Measurements from ENCODE around the gene RSPH4A.
"Not testable (repeated sequence)": the region's sequence is repeated elsewhere in the genome, so short reads cannot be mapped to it uniquely, and the experiment has no call there.

Gene RSPH4A

GRCh38 chr6:116595247-116595646 lies 21.0 kb upstream of the RSPH4A start:
- DNase-seq (ENCODE audit: low read depth): no peak
- in situ Hi-C loops (cut with HindIII; ENCODE audit: low sequenced_read_pairs): no loop called here
- H3K4me3 ChIP-seq (ENCODE audit: low read depth, low read length): no peak overlapping the region
- no peak for TF ChIP-seq CTCF (IDR thresholded peaks at IDR 0.05; ENCODE audit: low read depth, low read length, missing control alignments)

- in situ Hi-C loops (cut with HindIII; ENCODE audit: low sequenced_read_pairs): no loop called here
- no peak for TF ChIP-seq CTCF (IDR thresholded peaks at IDR 0.05; ENCODE audit: low read depth, low read length, missing control alignments)
- peak; percentile 20 for DNase-seq (ENCODE audit: low read depth)
These were observed 19.5 kb upstream of the RSPH4A start for GRCh38 chr6:116596815-116597214.

GRCh38 chr6:116603916-116604315 lies 12.4 kb upstream of the RSPH4A start:
- DNase-seq (ENCODE audit: low read depth); in situ Hi-C loops (cut with HindIII; ENCODE audit: low sequenced_read_pairs); H3K4me3 ChIP-seq (ENCODE audit: low read depth, low read length): not testable (repeated sequence)

More at GRCh38 chr6:116596815-116597214, 19.5 kb upstream of the RSPH4A start:
- H3K4me3 ChIP-seq (ENCODE audit: low read depth, low read length): no peak overlapping the region

GRCh38 chr6:116604868-116605267 lies 11.4 kb upstream of the RSPH4A start:
- H3K4me3 ChIP-seq (ENCODE audit: low read depth, low read length); DNase-seq (ENCODE audit: low read depth); in situ Hi-C loops (cut with HindIII; ENCODE audit: low sequenced_read_pairs): not testable (repeated sequence)

- no peak for TF ChIP-seq CTCF (IDR thresholded peaks at IDR 0.05; ENCODE audit: low read depth, low read length, missing control alignments)
- in situ Hi-C loops (cut with HindIII; ENCODE audit: low sequenced_read_pairs): no loop called here
- no peak for DNase-seq (ENCODE audit: low read depth)
- H3K4me3 ChIP-seq (ENCODE audit: low read depth, low read length): no peak overlapping the region
These were observed 10.3 kb upstream of the RSPH4A start for GRCh38 chr6:116605935-116606334.

GRCh38 chr6:116611056-116611455 lies 5.2 kb upstream of the RSPH4A start:
- H3K4me3 ChIP-seq (ENCODE audit: low read depth, low read length): no peak overlapping the region
- no peak for TF ChIP-seq CTCF (IDR thresholded peaks at IDR 0.05; ENCODE audit: low read depth, low read length, missing control alignments)
- in situ Hi-C loops (cut with HindIII; ENCODE audit: low sequenced_read_pairs): no loop called here
- DNase-seq (ENCODE audit: low read depth): no peak

GRCh38 chr6:116616737-116617053 lies 416 bp downstream of the RSPH4A start:
- DNase-seq (ENCODE audit: low read depth): no peak
- TF ChIP-seq CTCF (IDR thresholded peaks at IDR 0.05; ENCODE audit: low read depth, low read length, missing control alignments): no peak
- in situ Hi-C loops (cut with HindIII; ENCODE audit: low sequenced_read_pairs): no loop called here
- peak overlapping the region; percentile 77 for H3K4me3 ChIP-seq (ENCODE audit: low read depth, low read length)

- no peak for TF ChIP-seq CTCF (IDR thresholded peaks at IDR 0.05; ENCODE audit: low read depth, low read length, missing control alignments)
- in situ Hi-C loops (cut with HindIII; ENCODE audit: low sequenced_read_pairs): no loop called here
These were observed 7.9 kb downstream of the RSPH4A start for GRCh38 chr6:116624036-116624805.

More at GRCh38 chr6:116624036-116624805, 7.9 kb downstream of the RSPH4A start:
- DNase-seq (ENCODE audit: low read depth): no peak
- H3K4me3 ChIP-seq (ENCODE audit: low read depth, low read length): no peak overlapping the region

Data from astrocyte of the cerebellum (primary cell).